HEK293 (cell line): ENCODE measurements around the gene CACNA1D.

Source experiments
- CTCF ChIA-PET: fragments of 350-600 bp; formaldehyde crosslinking; extraction: SDS; loops from one replicate; lab custom pipeline; 2021; ENCODE audit warnings: antibody characterized with exemption; lab: Yijun Ruan, JAX
- POLR2A ChIA-PET: fragments of 300-600 bp; formaldehyde crosslinking; extraction: SDS; loops from one replicate; lab custom pipeline; 2020; ENCODE audit warnings: antibody characterized with exemption, inconsistent platforms; lab: Yijun Ruan, JAX
- H3K27ac ChIP-seq: fragments of 200-500 bp; sonication (Bioruptor generic); 2 replicates; pipeline ENCODE4 v1.5.1; 2014; ENCODE audit warnings: low read depth, low read length, control low read depth, inconsistent platforms; ENCODE audit errors: extremely low read depth
- H3K36me3 ChIP-seq, 2 experiments: fragments of 200-500 bp in 1 of 2; sonication (Bioruptor generic) in 1 of 2; 1 replicate in 1 of 2; 2 replicates in 1 of 2; pipeline ENCODE4 v1.5.1; 2014 to 2017; ENCODE audit warnings: inconsistent platforms in 2 of 2, low read length in 2 of 2; ENCODE audit not compliant: control insufficient read depth in 2 of 2, insufficient read depth in 1 of 2
- H3K4me1 ChIP-seq: fragments of 200-500 bp; sonication (Bioruptor generic); 2 replicates; pipeline ENCODE4 v1.5.1; 2014; ENCODE audit warnings: mild to moderate bottlenecking, low read length, inconsistent platforms; ENCODE audit not compliant: control insufficient read depth, insufficient read depth
- H3K4me3 ChIP-seq: 2 replicates; pipeline ENCODE4 v1.5.1; 2011; ENCODE audit warnings: low read depth, mild to moderate bottlenecking, control low read depth, low read length, moderate library complexity
- H3K9me3 ChIP-seq: fragments of 200-500 bp; sonication (Bioruptor generic); 2 replicates; pipeline ENCODE4 v1.5.1; 2014; ENCODE audit warnings: low read depth, low read length, inconsistent platforms; ENCODE audit not compliant: control insufficient read depth, insufficient read depth
- GLIS2 ChIP-seq: fragments of 450-650 bp; formaldehyde crosslinking; IDR thresholded peaks from 2 replicates; pipeline ENCODE4 v1.5.1; 2016; ENCODE audit warnings: missing biosample characterization, missing genetic modification characterization
- KLF7 ChIP-seq: fragments of 450-650 bp; formaldehyde crosslinking; IDR thresholded peaks from 2 replicates; pipeline ENCODE4 v1.5.1; 2016; ENCODE audit warnings: missing biosample characterization, missing genetic modification characterization, borderline replicate concordance
- KLF8 ChIP-seq: fragments of 450-650 bp; formaldehyde crosslinking; IDR thresholded peaks from 2 replicates; pipeline ENCODE4 v1.5.1; 2016; ENCODE audit warnings: missing biosample characterization, missing genetic modification characterization
- MYNN ChIP-seq: fragments of 450-650 bp; formaldehyde crosslinking; IDR thresholded peaks from 2 replicates; pipeline ENCODE4 v1.5.1; 2016; ENCODE audit warnings: missing biosample characterization, missing genetic modification characterization, borderline replicate concordance
- SALL2 ChIP-seq: fragments of 450-650 bp; formaldehyde crosslinking; IDR thresholded peaks from 2 replicates; pipeline ENCODE4 v1.5.0; 2017; ENCODE audit warnings: missing biosample characterization, mild to moderate bottlenecking, missing genetic modification characterization, borderline replicate concordance
- ZFHX2 ChIP-seq: fragments of 450-650 bp; formaldehyde crosslinking; conservative IDR thresholded peaks from 2 replicates; pipeline ENCODE4 v1.5.1; 2016; ENCODE audit warnings: missing biosample characterization, missing genetic modification characterization
- ZNF112 ChIP-seq: fragments of 450-650 bp; formaldehyde crosslinking; IDR thresholded peaks from 2 replicates; pipeline ENCODE4 v1.5.0; 2017; ENCODE audit warnings: missing biosample characterization, missing genetic modification characterization
- ZNF138 ChIP-seq: fragments of 450-650 bp; formaldehyde crosslinking; IDR thresholded peaks from 2 replicates; pipeline ENCODE4 v1.5.1; 2016; ENCODE audit warnings: missing biosample characterization, missing genetic modification characterization, borderline replicate concordance
- ZNF18 ChIP-seq: fragments of 450-650 bp; formaldehyde crosslinking; IDR thresholded peaks from 2 replicates; pipeline ENCODE4 v1.5.1; 2016; ENCODE audit warnings: missing biosample characterization, missing genetic modification characterization
- ZNF223 ChIP-seq: fragments of 450-650 bp; formaldehyde crosslinking; IDR thresholded peaks from 2 replicates; pipeline ENCODE4 v1.5.1; 2016; ENCODE audit warnings: missing biosample characterization, missing genetic modification characterization
- ZNF302 ChIP-seq: fragments of 450-650 bp; formaldehyde crosslinking; IDR thresholded peaks from 2 replicates; pipeline ENCODE4 v1.5.1; 2016; ENCODE audit warnings: missing biosample characterization, missing genetic modification characterization, low read depth
- ZNF350 ChIP-seq: fragments of 450-650 bp; formaldehyde crosslinking; IDR thresholded peaks from 2 replicates; pipeline ENCODE4 v1.5.0; 2017; ENCODE audit warnings: missing biosample characterization, mild to moderate bottlenecking, missing genetic modification characterization
- ZNF362 ChIP-seq: fragments of 450-650 bp; formaldehyde crosslinking; IDR thresholded peaks from 2 replicates; pipeline ENCODE4 v1.5.1; 2016; ENCODE audit warnings: missing biosample characterization, missing genetic modification characterization
- ZNF488 ChIP-seq: fragments of 450-650 bp; formaldehyde crosslinking; IDR thresholded peaks from 2 replicates; pipeline ENCODE4 v1.5.1; 2016; ENCODE audit warnings: missing biosample characterization, missing genetic modification characterization
- ZNF560 ChIP-seq: fragments of 450-650 bp; formaldehyde crosslinking; IDR thresholded peaks from 2 replicates; pipeline ENCODE4 v1.5.1; 2017; ENCODE audit warnings: missing biosample characterization, missing genetic modification characterization, borderline replicate concordance
- ZNF580 ChIP-seq: fragments of 450-650 bp; formaldehyde crosslinking; IDR thresholded peaks from 2 replicates; pipeline ENCODE4 v1.5.1; 2016; ENCODE audit warnings: missing biosample characterization, missing genetic modification characterization
- ZNF660 ChIP-seq: fragments of 450-650 bp; IDR thresholded peaks from 2 replicates; pipeline ENCODE4 v1.5.1; 2018; ENCODE audit warnings: missing biosample characterization, mild to moderate bottlenecking, missing genetic modification characterization
- ZNF792 ChIP-seq: fragments of 450-650 bp; formaldehyde crosslinking; IDR thresholded peaks from 2 replicates; pipeline ENCODE4 v1.5.1; 2016; ENCODE audit warnings: missing biosample characterization, missing genetic modification characterization
- ZNF837 ChIP-seq: fragments of 450-650 bp; formaldehyde crosslinking; IDR thresholded peaks from 2 replicates; pipeline ENCODE4 v1.5.1; 2016; ENCODE audit warnings: missing biosample characterization, missing genetic modification characterization
- ZSCAN18 ChIP-seq: fragments of 450-650 bp; formaldehyde crosslinking; IDR thresholded peaks from 2 replicates; pipeline ENCODE4 v1.5.1; 2016; ENCODE audit warnings: missing biosample characterization, missing genetic modification characterization

CACNA1D gene

GRCh38 chr3:53753518-53754183, 259.2 kb downstream of the CACNA1D start:
- H3K27ac ChIP-seq: no peak overlapping the region
- H3K9me3 ChIP-seq: no peaks in the 10 kb centered on the region
- ChIA-PET POLR2A (no interaction called here), CTCF (no interaction called here)
- H3K4me3 ChIP-seq: no peak overlapping the region
- H3K36me3 ChIP-seq: no peaks in the 10 kb centered on the region
- no peaks in the 10 kb centered on the region for H3K4me1 ChIP-seq
- TF ChIP-seq ZNF837 (tag by site-specific recombination): no peak
- no peak for TF ChIP-seq MYNN (tag by site-specific recombination)
- no peak for TF ChIP-seq ZNF138 (tag by site-specific recombination)
- no peak for TF ChIP-seq ZNF580

GRCh38 chr3:53754325-53754724, 259.9 kb downstream of the CACNA1D start:
- no peaks in the 10 kb centered on the region for H3K36me3 ChIP-seq
- H3K27ac ChIP-seq: no peak overlapping the region
- no peak overlapping the region for H3K4me3 ChIP-seq
- TF ChIP-seq KLF8 (tag by site-specific recombination) (no peak), ZNF560 (tag by site-specific recombination) (no peak), KLF7 (no peak), ZNF18 (tag by site-specific recombination) (no peak)
- no peaks in the 10 kb centered on the region for H3K9me3 ChIP-seq
- H3K4me1 ChIP-seq: no peaks in the 10 kb centered on the region
- ChIA-PET CTCF (no interaction called here), POLR2A (no interaction called here)

- Histone ChIP-seq H3K36me3 (no peaks in the 10 kb centered on the region), H3K9me3 (no peaks in the 10 kb centered on the region)
- TF ChIP-seq ZFHX2 (tag by site-specific recombination) (no peak), ZSCAN18 (tag by site-specific recombination) (no peak), GLIS2 (no peak), ZNF302 (tag by site-specific recombination) (no peak), ZNF488 (no peak), ZNF660 (tag by site-specific recombination) (no peak), ZNF792 (tag by site-specific recombination) (no peak), SALL2 (tag by site-specific recombination) (no peak), ZNF223 (tag by site-specific recombination) (no peak), ZNF350 (tag by site-specific recombination) (no peak), ZNF362 (tag by site-specific recombination) (no peak), ZNF112 (tag by site-specific recombination) (no peak)
- TF ChIP-seq, all 188 proteins: peak for 0
- Histone ChIP-seq H3K27ac (no peak overlapping the region), H3K4me3 (no peak overlapping the region), H3K4me1 (no peaks in the 10 kb centered on the region)
- CTCF ChIA-PET: no interaction called here
- POLR2A ChIA-PET: no interaction called here
These were observed 264.4 kb downstream of the CACNA1D start for GRCh38 chr3:53758846-53759245.
